Measurements from ENCODE around the gene CD300E. TPM values are rescaled to one million over a fixed set of nuclear protein-coding genes. Genes with fewer than 3 reads are reported as not detected.
"Not testable (repeated sequence)": the region's sequence is repeated elsewhere in the genome, so short reads cannot be mapped to it uniquely, and the experiment has no call there.

Gene CD300E
- total RNA-seq, 1 donor from 2014 or later, result not detected

DNA sequence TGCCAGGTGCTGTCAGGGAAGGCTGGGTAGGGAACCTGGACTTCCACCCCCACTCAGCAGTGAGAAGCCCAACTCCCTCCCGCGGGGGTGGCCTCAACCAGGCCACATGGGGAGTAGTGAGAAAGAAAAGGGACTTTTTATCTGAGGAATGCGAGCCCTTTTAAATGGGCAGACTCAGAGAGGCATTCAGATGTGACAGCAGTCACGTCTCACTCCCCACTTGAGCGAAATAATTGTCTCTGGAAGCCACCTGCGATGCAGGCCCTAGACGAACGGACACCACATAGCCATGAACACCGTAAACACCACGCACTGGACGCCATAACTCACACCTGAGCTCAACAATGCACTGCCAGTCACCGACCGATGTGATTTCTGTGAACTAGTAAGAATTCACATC, 11.9 kb upstream of the CD300E start:
- peak; percentile 11 for DNase-seq (ENCODE audit: low read depth)

GRCh38 chr17:74633326-74633725, 9.8 kb upstream of the CD300E start:
- peak; percentile 54 for DNase-seq (ENCODE audit: low read depth)

GRCh38 chr17:74632617-74633016, 9.1 kb upstream of the CD300E start:
- no peak for DNase-seq (ENCODE audit: low read depth)

GRCh38 chr17:74631468-74632450, 8.2 kb upstream of the CD300E start:
- DNase-seq (ENCODE audit: low read depth), result no peak

- not testable (repeated sequence) for DNase-seq (ENCODE audit: low read depth)
Observed at GRCh38 chr17:74630251-74630650, 6.7 kb upstream of the CD300E start.

DNA sequence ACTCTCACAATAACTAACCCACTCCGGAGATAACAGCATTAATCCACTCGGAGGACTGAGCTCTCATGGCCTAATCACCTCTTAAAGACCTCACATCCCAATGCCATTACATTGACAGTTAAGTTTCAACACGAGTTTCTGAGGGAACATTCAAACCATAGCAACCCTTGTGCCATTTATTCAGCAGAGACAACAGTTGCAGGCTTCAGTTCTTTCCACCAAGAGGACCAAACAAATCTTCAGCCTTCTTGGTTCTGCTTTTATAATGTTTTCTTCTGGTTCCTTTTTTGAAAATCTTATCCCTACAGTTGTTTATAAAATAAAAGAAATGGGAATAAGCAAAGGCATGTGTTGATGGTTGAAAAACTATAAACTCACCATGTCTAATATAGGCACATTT, 2.1 kb upstream of the CD300E start:
- DNase-seq (ENCODE audit: low read depth), result no peak

DNA sequence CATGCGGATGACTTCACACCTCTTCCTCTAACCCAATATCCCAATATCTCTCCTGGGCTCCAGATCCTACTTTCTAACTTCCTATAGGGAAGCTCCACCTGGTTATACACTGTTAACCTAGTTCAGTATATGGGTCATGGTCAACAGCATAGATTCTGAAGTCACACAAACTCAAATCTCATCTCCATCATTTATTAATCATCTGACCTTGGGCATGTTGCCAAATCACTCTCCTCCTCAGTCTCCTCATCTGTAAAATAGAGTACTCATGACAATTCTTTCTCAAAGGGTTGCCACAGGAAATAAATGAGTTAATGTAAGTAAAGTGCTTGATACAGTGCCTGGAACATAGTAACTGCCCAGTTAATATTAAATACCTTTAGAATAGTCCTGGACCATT, 593 bp upstream of the CD300E start:
- no peak for DNase-seq (ENCODE audit: low read depth)

DNA sequence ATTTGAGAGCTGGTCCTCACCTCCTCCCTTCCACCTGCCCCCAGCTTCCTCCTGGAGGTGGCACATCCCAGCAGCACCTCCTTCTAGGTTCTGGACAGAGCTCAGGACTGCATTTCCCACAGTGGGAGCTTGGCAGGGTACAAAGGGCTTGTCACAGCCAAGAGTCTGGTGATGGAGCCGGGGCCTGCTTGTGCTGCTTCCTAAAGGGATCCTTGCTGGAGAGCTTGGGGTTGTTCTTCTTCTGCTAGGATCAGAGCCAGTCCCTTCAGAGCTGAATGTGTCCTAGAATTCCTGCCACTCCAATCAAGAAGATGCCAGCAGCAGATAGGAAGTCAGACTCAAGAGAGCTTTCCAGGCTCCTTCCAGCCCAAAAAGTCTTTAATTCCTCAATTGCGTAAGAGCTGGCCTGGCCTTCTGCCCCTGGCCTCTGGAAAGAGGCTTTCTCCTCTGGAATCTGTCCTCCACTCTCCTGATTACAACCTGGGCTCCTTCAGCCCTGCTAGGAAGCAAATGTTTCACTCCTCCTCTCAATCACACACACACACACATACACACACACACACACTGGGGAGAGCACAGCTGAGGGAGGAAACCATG, 4.4 kb downstream of the CD300E start:
- no peak for DNase-seq (ENCODE audit: low read depth)

GRCh38 chr17:74618451-74618850, 5.1 kb downstream of the CD300E start:
- no peak for DNase-seq (ENCODE audit: low read depth)

DNA sequence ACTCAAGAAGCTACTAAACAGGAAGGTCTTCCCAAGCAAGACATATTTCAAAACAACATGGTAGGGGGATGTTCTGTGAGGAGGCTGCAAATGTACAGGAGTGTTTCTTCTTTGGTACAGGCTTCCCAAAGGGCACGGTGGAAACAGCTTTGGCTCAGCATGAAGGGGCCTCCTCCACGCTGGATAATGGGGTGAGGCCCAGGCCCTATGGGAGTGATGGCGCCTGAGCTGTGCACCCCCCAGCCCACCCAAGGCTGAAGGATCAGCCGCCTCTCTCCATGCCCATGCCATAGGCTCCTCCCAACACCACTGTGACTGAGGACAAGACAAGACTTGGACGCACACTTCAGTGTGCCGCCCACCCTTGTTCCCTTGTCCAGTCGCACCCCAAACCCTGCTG, 6.8 kb downstream of the CD300E start:
- DNase-seq (ENCODE audit: low read depth), result no peak

- DNase-seq (ENCODE audit: low read depth), result no peak
Observed at GRCh38 chr17:74612046-74612445, 11.5 kb downstream of the CD300E start.

- peak; percentile 4 for DNase-seq (ENCODE audit: low read depth)
Observed at GRCh38 chr17:74610108-74610507, 13.4 kb downstream of the CD300E start.

- DNase-seq (ENCODE audit: low read depth), result no peak
Observed at GRCh38 chr17:74608511-74608910, 15.0 kb downstream of the CD300E start.

GRCh38 chr17:74607221-74607620, 16.3 kb downstream of the CD300E start:
- DNase-seq (ENCODE audit: low read depth), result no peak

DNA sequence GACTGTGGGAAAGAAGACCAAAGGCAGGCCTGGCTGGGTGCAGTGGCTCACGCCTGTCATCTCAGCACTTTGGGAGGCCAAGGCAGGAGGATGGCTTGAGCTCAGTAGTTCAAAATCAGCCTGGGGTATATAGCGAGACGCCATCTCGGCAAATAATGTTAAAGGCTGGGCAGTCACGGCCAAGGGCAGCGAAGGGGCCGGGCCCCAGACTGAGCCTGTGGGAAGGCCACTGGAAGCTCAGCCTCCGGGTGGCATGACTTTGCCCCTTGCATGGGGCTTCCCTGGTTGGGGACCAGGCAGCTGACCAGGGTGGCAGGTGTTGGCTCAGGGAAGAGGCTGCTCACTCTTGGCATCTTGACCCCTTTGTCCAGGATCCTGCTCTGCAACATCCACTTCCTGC, 17.5 kb downstream of the CD300E start:
- DNase-seq (ENCODE audit: low read depth), result no peak

DNA sequence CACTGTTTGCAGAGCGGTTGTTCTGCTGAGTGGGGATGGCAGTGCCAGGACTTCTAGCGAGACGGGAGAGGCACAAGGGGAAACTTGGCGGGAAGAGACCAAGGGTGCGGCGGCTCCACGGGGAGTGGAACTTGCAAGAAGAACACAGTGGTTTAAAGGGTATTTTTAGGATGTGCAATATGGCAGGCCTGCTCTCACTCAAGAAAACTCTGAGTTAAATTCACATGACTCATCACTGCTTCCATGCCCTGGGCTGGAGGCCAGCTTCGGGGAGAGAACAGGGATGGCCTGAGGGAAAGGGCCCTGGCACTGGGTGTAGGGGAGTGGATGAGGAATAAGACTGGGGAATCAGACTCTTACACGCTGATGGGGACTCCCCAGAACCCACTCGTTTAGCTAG, 18.2 kb downstream of the CD300E start:
- peak; percentile 61 for DNase-seq (ENCODE audit: low read depth)

DNA sequence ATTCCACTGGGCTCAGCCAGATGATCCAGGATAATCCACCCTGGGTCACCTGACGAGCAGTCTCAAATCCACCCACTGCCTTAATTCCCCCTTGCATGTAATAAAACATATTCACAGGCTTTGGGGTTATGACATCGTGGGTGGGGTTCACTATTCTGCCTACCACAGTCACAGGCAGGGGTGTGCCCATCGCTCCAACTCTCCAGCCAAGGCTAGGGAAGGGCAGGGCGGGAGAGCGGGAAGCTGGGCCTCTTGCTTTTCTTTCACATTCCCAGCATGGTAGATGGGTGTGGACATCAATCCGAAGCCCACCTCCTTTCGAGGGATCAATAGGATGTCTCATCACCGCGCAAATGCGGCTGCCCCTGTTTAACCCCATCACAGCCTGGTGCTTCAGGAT, 18.8 kb downstream of the CD300E start:
- no peak for DNase-seq (ENCODE audit: low read depth)

- peak; percentile 2 for DNase-seq (ENCODE audit: low read depth)
Observed at GRCh38 chr17:74604200-74604599, 19.3 kb downstream of the CD300E start.

DNA sequence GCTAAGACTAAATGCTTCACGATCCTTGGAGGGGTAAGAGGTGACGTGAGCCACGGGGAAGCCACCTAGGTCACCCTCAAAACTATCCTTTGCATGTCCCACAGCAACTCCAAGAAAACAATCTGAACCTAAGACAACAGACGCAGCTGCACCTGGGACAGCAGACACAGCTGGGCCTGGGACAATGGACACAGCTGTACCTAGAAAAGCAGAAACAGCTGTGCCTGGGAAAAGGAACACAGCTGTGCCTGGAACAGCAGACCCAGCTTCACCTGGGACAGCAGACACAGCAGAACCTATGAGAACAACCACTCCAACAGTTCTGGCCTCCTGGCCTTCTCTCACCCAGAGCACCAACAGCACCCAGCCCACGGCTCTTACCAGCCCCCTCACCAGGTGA, 19.8 kb downstream of the CD300E start:
- DNase-seq (ENCODE audit: low read depth), result no peak

- DNase-seq (ENCODE audit: low read depth), result no peak
Observed at GRCh38 chr17:74603037-74603635, 20.4 kb downstream of the CD300E start.

DNA sequence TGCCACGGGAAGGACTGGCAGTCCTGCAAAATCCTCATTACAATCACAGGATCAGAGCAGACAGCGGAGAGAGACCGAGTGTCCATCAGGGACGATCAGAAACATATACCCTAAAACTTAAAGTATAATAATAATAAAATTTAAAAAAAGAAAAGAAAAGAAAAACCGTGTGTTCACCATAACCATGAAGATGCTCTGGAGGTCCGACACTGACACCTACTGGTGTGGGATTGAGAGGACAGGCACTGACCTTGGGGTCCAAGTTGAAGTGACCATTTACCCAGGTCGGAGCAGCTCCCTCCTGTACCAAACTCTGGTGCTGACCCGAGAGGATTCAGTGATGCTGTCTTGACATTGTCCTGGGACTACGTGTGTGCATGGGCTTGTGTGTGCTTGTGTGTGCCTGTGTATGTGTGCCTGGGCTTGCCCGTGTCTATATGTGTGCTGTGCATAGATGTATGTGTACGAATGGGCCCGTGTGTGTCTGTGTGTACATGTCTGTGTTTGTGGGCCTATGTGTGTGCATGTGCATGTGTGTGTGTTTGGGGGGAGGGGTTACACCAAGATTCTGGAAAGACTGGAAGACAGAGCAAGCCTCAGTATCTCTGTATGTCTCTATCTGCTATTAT, 21.5 kb downstream of the CD300E start:
- DNase-seq (ENCODE audit: low read depth), result peak; percentile 22

DNA sequence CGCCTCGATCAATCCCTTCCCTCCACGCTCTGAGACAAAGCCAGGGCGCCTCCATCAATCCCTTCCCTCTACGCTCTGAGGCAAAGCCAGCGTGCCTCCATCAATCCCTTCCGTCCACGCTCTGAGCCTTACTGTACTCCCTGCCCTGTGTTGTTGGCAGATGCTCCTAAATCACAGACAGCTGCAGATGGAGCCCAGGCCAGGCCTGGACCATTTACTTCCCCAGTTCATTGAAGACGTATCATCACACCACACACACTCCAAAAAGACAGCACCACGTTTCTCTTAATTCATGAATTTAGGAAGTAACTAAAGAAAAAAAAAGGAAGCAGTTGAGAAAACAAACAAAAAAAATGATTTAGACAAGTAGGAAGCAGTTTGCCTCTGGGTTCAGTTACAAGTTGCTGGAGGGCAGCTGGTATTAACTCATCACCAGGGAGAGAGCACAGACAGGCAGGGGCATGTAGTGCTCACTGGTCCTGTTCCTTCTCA, 24.0 kb downstream of the CD300E start:
- no peak for DNase-seq (ENCODE audit: low read depth)
